Left hindlimb (tissue), 1 donor: ENCODE measurements around the gene GAS2L1.

ENCODE experiments used
- DNase-seq: peaks from one replicate; pipeline ENCODE4 v3.0.0-alpha.2; 2018

Gene GAS2L1

DNA sequence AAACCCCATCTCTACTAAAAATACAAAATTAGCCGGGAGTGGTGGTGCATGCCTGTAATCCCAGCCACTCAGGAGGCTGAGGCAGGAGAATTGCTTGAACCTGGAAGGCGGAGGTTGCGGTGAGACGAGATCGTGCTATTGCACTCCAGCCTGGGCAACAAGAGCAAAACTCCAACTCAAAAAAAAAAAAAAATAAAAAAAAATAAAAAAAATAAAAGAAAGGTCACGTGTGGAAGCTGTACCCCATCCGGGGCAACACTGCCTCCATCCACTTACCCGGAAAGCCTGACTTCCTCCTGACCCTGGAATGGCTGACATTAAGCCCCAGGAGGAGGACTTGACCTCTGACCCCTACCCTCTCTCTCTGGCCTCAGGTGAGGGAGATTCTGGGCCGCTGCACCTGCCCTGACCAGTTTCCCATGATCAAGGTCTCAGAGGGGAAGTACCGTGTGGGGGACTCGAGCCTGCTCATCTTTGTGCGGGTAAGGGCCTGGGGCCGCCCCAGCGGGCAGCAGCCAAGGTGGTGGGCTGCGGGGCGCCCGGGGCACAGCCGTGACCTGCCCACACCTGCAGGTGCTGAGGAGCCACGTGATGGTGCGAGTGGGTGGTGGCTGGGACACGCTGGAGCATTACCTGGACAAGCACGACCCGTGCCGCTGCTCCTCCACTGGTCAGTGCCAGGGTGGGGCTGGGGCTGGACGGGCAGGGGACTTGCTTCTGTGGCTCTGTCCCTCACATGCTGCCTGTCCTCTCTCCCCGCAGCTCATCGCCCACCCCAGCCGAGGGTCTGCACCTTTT is 3.8 kb downstream of the GAS2L1 start:
- no peak for DNase-seq

DNA sequence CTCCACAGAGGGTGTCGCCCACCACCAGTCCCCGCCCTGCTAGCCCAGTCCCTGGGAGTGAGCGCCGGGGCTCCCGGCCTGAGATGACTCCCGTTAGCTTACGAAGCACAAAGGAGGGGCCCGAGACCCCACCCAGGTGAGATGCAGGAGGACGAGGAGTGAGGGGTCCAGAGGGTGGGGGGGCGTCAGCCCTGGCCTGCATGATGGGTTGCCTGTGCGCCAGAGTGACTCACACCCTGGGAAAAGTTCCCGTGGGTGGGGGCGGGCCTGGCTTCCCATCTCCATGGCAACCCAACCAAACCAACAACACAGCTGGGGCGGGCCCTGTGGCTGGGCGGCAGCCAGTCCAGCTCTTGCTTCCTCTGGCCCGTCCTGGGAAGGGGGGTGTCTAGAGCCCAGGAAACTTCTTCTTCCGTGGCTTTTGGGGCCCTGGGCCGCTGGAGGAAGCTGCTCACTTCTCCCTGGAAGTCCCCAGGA is 4.5 kb downstream of the GAS2L1 start:
- peak; percentile 98 for DNase-seq

DNA sequence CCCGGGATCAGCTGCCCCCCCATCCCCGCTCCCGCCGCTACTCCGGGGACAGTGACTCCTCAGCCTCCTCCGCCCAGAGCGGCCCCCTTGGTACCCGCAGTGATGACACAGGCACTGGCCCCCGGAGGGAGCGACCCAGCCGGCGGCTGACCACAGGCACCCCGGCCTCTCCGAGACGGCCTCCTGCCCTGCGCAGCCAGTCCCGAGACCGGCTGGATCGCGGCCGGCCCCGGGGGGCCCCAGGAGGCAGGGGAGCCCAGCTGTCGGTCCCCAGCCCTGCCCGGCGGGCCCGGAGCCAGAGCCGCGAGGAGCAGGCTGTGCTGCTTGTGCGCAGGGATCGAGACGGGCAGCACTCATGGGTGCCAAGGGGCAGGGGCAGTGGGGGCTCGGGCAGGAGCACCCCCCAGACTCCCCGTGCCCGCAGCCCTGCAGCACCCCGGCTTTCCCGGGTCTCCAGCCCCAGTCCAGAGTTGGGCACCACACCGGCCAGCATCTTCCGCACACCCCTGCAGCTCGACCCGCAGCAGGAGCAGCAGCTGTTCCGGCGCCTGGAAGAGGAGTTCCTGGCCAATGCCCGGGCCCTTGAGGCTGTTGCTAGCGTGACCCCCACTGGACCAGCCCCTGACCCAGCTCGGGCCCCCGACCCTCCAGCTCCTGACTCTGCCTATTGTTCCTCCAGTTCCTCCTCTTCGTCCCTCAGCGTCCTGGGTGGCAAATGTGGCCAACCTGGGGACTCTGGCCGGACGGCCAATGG is 5.2 kb downstream of the GAS2L1 start:
- no peak for DNase-seq

DNA sequence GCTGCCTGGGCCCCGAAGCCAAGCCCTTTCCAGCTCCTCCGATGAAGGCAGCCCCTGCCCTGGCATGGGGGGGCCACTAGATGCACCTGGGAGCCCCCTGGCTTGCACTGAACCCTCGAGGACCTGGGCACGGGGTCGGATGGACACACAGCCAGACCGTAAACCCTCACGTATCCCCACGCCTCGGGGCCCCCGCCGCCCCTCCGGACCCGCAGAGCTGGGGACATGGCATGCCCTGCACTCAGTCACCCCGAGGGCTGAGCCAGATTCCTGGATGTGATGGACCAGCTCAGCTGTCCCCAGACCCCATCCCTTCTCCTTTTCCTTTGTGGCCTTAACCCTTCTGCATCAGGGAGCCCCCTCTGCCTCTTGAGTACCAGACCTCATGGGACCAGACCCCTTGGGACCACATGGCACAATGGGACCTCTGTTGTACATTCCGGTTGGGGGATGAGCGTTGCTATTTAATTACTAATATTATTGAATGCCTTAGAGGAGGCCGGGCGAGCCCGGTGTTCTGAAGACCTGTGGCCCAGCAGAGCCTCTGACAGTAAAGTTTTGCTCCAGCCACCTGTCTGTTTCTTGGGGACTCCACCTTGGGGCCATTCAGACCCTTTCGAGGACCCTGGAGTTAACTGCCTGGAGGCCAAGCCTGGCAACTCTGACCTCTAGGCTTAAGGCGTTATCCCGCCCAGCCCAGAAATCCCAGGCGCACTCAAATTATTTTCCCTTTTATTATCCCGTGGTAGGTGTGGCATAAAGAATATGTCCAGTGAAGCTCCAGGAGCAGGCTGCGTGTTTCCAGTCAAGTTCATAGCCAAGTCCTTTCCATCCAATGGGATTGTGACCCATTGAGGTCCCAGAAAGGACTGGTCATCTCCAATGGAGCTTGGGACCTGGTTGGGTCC is 6.0 kb downstream of the GAS2L1 start:
- DNase-seq: no peak

DNA sequence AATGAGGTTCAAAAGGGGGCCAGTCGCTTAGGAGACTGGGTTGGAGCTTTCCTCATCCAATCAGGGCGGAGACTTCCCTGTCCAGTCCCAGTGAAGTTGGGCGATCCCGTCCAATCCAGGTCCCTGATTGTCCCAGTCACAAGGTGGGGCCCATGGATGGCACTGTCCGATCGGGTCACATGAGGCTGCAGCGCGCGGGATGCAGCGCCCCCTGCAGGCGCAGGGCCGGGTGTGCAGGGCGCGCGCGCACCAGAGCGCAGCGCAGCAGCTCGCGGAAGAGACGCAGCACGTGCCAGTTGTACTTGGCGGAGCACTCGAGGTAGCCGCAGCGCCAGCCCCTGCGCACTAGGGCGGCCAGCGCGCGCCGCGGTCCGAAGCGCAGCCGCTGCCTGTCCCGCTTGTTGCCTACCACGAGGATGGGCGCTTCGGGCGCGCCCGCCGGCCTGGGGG is 6.7 kb downstream of the GAS2L1 start:
- DNase-seq: no peak

DNA sequence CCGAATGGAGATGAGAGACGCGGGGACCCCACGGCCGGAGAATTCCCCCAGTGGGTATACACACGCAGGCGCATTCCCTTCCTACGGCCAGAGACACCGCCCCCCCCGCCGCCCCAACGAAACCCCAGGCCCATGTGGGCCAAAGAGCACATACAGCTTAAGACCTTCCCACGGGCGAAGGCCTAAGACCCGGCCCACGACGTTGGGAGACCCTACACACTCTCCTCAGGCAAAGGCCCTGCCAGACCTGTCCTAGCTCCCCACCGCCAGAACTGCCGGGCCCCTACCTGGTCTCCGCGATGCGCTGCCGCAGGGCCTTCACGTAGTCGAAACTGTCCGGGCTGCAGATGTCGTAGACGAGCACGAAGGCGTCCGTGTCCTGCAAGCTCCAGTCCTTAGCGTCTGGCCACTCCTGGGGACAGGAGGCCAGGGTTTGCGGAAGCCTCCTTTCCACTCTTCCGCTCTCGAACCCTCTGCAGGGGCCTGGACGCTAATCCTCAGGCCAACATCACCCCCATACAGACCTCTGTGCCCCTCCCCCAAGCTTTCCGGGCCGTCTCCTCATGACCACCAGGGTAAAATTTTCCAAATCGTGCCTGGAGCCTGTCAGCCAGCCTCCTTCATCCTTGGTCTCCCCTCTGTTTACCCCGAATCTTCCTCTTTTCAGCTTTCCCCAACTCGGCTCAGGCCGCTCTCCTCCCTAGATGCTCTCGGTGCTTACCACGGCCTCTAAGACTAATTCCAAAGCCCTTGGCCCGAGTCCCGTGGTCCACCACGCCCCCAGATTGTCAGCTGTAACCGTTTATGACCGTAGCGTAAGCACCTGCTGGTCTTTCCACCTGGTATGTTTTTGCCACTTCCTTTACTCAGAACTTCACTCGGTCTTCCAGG is 7.4 kb downstream of the GAS2L1 start:
- DNase-seq: no peak

DNA sequence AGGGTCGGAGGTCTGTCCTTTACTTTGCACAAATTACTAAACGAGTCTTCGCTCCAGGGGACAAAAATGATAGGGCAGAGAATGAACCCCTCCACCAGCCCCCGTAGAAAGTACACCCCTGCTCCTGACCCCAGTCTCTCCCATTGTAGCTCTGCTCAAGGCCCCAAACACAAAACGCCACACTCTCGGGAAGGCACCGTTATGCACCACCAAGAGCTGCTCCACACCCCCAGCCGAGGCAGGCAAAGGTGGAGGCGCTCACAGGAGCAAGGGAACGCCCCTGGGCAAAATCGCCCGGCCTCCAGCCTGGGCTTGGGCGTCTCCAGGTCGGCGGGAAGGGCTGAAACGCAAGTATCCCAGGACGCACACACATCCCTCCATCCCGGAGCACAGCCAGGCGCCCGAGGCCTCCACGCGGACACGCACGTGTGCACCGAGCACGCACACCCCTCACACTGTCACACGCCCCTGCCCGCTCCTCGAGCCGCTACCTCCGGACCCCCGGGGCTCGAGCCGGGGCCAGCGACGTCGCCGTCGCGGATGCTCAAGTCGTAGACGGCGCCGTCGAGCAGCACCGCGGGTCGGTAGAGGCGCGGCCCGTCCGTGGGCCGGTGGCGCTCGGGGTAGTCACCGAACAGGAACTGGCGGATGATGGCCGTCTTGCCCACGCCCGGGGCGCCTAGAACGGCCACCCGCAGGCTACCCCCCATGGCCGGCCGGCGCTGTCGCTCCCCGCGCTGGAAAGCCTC is 8.3 kb downstream of the GAS2L1 start:
- DNase-seq: no peak

DNA sequence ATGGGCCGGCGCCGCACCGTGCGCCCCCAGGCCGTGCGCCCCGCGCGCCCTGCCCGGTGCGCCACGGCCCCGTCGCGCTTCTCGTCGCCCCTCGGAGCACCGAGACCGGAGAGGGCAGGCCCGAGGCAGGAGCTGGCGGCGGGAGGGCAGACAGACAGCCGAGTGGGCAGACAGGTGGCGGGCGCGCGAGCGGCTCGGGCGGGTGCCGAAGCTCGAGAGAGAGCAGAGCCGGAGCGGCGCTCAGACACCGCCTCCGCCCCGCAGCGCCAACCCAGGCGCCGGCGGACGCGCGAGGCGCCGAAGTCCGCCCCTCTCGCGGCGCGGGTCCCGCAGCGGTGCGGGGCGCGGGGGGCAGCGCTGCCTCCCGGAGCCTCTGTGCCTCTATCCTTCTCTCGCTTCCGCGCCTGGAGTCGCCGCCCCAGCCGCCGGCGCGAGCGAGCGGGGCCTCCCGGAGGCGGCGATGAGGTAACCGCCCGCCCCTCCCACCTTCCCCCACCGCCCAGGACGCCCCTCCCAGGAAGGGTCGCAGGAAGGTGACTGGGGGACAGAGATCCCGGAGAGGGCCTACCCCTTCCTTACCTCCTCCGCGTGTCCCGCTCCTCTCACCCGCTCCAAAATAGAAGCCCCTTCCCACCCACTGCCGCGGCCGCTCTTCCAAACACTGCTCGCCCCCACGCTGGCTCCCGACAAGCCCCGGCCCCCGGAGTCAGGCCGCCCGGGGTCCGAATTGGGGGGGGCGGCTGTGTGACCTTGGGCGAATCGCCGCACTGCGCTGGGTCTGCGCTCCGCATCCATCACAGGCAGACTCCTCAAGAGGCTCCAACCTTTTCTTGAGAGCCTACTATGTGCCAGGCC is 9.1 kb downstream of the GAS2L1 start, which contains the start of gene RASL10A:
Gene RASL10A (minus strand): TSS at position 412 of the 855 bp plus-strand sequence. CDS start 451 bp downstream, outside the sequence.
- DNase-seq: no peak

DNA sequence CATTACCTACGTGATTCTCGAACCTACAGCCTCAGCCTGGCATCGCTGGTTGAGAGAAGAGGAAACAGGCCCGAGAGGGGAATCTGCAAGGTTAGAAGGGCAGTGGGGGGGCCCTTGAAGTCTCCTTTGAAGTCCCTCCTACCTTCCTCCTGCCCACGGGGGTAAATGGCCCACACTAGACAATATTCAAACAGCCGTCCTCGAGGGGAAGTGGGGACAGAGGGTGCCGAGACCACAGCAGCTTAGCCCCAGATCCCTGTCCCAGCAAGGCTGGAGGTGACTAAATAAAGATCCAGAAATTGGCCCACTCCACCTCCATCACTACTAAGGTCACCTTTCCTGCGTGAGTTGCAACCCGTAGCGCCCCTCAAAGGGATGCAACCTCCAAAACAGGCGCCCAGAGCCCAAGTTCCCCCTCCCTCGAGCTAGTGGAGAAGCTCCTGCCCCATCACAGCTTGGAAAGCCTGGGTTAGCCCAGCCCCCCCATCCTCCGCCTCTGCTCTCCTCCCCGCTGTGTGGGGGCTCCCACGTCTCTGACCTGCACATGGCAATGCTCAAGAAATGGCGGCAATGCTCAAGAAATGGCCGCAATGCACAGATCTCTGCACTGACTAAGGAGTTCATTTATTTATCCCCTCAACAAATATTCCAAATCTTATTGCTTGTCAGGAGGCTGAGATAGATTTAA is 9.8 kb downstream of the GAS2L1 start:
- DNase-seq: peak; percentile 28

DNA sequence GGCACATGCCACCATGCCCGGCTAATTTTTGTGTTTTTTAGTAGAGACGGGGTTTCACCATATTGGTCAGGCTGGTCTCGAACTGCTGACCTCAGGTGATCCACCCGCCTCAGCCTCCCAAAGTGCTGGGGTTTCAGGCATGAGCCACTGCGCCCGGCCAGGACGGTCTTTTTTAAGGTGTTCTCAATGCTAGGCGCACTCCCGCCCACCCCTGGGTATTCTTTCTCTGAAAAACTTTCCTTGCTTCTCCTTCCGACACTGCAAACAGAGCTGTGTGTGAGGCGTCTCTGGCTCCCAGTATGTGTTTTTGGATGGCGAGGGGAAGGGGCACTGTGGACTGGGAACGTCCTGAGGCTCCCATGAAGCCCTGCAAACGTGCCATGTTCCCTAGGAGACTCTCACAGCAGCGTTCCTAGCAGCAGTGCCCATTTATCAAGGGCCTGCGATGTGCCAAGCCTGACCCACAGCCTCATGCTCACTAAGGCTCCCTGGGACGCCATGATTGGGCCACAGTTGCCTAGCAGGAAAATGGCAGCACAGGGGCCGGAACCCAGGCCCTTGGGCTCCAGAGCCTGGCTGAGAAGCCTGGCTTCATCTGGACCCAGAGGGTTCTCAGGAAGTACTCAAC is 11.5 kb downstream of the GAS2L1 start:
- no peak for DNase-seq

DNA sequence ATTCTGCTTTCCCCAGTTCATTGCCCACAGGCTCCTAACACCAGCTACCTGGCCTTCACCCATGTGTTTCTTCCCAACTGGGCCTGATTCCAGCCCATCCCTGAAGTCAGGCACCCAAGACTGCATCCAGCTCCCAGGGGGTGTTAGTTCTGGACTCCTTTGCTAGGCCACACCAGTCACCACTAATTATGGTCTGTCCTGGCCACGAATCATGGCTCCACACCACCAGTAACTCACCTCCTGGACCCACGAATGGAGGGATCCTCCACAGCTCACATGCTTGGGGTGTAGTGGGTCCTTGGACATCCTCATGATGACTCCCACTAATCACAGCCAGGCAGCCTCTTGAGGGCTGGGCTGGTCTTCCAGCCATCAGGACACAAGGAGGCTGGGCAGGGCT is 12.6 kb downstream of the GAS2L1 start:
- DNase-seq: peak; percentile 33

DNA sequence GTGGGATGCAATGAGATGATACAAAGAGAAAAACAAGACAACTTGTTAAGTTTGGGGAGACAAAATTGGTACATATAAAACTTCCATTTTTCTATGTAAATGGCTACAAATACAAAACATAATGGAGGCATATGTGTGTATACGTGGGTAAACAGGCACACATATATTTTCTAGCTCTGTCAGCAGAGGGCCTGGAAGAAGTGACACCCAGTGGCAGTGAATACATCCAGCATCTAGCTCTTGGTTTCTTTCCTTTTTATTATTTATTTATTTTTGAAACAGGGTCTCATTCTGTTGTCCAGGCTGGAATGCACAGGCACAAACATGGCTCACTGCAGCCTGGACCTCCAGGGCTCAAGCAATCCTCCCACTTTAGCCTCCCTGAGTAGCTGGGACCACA is 14.1 kb downstream of the GAS2L1 start:
- DNase-seq: no peak

DNA sequence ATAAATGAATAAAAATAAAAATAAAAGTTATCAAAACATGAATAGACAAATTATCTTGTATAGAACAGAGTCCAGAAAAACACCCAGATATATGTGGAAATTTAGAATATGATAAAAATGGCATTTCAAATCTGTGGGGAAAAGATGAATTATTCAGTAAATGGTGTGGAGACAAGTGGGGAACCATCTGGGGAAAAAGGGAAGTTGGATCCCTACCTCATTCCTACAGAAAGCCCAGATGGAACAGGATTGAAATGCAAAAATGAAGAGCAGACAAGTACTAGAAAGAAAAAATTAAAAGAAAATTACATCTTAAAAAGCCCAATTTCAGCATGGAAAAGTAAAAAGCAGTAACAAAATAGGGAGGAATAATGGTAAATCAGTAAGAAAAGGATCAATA is 17.2 kb downstream of the GAS2L1 start:
- DNase-seq: no peak

DNA sequence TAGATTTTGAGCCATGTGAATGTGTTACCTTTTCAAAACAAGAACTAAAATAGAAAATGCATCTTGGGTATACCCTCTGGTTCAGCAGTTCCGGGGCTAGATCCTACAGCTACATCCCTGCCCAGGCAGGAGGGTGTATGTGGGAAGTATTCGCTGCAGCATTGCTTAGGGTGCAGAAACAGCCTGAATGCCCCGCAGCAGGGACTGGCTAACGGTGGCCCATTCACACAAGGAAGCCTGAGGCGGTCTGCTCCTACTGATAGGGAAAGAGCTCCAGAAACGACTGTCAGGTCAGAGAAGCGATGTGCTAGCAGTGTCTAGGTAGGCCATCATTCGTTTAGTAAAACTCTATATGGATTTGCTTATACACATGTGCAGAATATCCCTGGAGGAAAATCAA is 18.9 kb downstream of the GAS2L1 start:
- DNase-seq: no peak

DNA sequence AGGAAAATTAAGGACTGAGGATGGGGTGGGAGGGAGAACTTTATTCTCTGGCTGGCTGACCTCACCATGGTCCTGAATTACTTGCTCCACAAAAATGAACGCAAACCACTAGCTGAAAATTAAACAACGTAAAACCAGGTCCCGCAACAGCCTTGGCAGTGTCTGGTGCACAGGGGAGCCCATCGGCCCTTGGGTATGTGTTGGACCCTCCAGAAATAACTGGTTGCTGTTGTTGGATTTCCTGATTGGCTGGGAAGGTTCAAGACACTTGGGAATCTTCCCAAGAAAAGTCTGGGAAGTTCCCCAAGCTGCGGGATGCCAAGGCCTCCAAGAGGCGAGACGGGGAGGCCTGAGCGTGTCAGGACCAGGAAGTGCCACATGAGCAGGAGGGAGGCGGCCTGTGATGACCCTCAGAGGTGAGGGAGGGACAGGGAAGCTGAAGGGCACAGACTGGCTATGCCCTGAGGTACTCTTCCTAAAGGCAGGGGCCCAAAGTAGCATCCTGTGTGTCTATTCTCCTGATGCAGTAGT is 19.4 kb downstream of the GAS2L1 start:
- DNase-seq: no peak

DNA sequence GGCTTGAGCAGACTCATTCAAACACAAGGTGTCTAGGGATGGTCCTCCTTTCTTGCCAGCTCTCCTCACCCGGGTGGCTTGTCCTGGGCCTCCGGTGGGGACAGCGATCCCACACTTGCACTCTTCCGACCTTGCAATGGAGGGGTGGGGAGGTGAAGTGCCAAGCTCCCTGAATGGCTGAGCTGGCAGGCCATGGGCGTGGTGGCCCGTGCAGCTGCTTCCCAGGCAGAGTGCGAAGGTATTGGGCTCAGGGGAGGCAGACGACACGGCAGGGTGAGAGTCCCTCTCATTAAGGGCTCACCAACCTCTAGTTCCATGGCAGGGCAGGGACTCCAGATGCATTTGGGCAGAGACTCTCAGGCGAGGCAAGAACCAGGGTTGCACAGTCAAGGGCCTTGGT is 20.0 kb downstream of the GAS2L1 start:
- DNase-seq: no peak

DNA sequence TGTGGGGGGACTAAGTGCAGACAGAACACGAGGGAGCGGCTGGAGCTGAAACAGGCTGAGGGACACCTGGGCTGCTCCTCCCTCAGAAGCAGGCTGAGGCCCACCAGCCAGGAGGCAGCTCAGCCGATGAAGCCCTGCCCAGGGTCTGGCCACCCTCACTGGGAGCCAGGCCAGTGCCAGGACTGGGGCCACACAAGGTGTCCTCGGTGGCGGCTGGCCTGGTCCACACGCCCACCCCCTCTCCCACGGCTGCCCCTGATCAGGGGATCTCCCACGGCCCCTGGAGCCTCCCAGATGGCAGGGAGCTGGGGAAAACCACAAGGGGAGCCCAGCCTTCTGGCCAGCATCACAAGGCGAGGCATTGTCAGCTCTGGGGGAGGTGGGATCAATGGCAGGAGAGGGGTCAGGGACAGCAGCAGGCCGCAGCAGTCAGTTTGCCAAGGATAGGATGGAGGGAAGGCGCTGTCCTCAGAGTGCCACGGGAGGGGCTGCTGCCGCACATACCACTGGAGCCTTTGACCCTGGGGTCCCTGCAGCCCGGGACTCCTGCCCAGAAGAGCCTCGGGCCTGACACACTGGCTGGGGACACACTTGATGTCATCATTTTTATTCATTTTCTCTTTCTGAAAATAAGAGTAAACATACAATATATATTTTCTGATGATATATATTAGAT is 20.8 kb downstream of the GAS2L1 start:
- no peak for DNase-seq

DNA sequence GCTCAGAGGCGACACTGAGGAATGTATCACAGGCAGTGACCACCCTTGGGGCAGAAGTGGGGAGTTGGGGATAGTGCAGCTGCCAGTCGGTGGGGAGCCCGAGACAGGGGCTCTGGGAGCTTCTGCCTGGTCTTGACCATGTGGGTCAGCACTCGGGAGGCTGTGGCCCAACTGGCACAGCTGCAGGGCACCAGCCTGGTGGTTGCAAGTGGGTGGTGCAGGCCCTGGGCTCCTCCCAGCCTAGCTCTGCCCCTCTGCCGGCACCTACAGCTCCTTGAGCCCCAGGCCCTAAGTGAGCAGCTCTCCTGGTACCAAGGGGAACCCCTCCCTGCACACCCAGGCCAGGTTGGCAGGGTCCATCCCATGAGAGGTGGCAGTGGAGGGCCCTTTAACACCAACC is 21.6 kb downstream of the GAS2L1 start:
- DNase-seq: no peak
